Stimulated activated naive CD8-positive, alpha-beta T cell treated with anti-CD3 and anti-CD28 coated beads, Interleukin-15, Interleukin-2, amounts not matched to agents 100 U/mL and 50 U/mL, for 24 hours (primary cell): ENCODE data around the gene LRRC45.
A peak's percentile ranks its signal among the peaks of the same experiment; 100 is the strongest.

Experiments used
- ATAC-seq: fragments of 150-1000 bp; cut with Tn5 transposase; one replicate; pipeline ENCODE4 v1.10.0; 2021
- DNase-seq: peaks from one replicate; pipeline ENCODE4 v3.0.0; 2021

LRRC45 gene

DNA sequence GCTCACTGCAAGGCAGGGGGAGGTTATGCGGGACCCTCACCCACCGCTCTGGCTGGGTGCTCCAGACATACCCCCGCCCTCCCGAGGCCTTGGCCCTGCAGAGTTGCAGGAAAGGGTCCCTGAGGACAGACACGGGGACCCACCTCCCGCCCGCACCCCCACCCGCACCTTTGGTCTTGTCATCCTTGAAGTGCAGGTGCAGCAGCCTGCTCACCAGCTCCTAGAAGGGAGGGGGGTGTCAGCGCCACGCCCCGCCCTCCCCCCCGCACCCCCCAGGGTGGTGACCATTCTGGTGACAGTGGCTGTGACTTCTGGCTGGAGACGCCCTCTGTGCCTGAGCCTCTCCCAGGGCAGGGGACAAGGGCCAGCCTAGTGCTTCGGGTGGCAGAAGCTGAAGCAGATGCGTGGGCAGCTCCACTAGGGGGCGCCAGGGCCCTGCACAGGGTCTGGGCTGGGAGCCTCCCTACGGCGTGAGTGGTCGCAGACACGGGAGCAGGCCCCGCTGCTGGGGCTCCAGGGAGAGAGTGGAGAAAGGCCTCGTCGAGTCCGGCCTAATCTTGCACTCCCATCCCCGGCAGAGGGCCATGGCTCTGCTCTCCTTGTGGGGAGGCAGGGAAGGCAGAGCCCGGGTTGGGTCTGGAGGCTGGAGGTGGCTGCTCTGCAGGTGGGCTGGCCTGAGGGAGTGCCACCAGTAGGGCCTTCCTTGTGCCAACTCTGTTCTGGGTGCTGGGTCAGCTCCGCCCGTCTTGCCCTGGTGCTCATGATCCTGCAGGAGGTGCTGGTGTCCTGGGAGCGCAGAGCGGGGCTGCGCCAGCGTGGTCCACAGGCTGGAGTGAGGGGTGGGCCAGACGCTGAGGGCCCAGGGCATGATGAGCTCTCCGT, 3.2 kb upstream of the LRRC45 start:
- ATAC-seq (no peak), DNase-seq (peak; percentile 88)

DNA sequence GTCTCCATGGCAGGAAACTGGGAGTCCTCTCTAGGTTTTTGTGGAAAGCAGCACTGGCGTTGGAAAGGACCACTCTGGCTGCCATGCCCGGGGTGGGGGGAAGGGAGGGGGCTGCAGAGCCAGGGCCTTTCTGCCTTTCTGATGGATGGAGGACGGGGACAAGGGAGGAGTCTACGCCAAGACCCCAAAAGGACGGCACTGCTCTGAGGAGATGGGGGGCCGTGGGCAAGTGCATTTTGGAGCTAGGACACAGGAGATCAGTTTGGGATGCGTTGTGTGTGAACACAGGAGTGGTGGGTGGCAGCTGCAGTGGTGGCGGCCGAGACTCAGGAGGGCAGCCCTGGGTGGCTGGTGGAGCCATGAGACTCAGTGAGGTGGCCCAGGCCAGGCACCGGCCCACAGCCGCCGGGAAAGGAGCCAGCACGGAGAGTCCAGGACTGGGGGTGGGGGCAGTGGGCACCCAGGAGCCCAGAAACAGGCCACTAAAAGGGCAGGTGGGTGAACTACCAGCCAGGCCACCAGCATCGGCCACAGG, 2.5 kb upstream of the LRRC45 start:
- DNase-seq: no peak
- no peak for ATAC-seq

DNA sequence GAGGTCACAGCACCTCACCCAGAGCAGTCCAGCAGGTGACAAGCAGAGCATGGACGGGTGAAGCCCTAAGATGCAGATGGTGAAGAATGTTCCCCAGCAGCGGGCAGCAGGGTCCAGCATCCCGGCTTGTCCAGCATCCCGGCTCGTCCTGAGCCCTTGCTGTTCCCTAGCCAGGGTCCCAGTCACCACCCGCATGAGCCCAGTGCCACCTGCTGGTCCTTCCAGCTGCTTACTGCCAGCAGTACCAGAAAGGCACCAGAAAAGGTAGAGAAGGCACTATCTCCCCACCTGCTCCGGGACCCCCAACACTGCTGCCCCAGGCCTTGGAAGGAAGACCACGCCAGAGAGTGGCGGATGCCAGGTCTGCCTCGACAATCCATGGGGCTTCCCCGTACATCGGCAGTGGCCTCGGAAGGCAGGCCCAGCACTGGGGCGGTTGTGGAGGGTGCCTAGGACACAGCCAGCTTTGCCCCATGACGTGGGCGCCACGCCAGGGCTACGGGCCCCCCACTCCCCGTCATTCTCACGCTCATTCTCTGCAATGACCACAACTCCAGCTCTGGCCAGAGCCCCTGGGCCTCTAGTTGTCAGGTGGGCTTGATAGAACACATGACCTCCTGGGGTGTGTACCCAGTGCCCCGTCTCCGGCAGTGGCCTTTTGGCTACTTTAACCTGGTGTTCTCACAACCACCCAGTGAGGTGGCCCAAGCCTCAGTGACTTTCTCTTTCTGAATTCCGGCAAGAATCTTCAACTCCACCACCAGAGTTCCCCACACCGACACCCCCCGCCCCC, 1.8 kb upstream of the LRRC45 start:
- ATAC-seq (no peak), DNase-seq (peak; percentile 65)

DNA sequence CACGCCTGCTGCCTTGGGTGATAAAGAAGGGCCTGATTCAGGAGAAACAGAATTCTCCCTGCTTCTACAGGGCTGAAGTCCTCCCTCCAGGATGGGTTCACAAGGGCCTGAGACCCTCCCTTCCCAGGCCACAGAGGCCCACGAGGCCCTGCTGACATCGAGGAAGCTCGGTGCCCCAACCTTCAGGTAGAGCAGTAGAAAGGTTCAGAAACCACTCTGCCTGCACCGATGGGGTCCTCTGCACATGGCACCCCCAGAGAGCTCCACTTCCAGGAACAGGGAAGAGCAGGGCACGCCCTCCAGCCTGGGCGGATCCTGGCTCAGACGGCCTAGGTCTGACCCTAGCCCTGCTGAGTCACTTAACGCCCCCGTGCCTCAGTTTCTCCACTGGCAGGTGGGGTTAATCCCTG, 1.2 kb upstream of the LRRC45 start:
- DNase-seq (no peak), ATAC-seq (no peak)

DNA sequence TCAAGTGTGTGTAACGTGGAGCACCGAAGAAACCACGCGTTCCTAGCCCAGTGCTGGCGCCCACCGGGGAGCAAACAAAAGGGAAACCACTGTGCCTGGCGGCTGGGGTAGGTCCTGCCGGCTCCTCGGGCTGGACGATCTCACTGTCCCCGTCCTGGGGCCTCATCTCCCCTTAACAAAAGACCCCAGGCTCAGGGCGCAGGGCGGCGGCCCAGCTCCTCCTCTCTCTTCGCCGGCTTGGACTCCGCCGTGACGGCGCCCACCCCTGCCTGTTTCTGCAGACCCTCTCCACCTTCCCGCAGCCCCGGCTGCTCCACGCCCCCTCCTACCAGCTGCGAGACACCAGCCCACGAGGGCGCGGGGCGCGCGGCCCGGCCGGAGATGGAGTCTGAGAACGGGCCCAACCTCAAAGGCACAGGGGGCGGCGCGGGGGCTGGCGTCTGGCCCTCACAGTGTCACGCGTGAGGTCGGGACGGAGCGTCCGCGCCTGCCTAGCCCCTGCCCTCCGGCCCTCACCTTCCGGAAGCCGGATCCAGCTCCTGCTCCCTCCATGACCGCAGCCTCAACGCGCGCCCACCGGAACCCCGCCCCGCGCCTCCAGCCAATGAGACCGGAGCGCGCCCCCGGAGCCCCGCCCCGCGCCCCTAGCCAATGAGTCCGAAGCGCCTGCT, 660 bp upstream of the LRRC45 start, which contains the start of gene CENPX:
Gene CENPX (minus strand): TSS at position 569 of the 671 bp plus-strand sequence. CDS start 17 bp downstream, at position 552.
- ATAC-seq (no peak), DNase-seq (no peak)

DNA sequence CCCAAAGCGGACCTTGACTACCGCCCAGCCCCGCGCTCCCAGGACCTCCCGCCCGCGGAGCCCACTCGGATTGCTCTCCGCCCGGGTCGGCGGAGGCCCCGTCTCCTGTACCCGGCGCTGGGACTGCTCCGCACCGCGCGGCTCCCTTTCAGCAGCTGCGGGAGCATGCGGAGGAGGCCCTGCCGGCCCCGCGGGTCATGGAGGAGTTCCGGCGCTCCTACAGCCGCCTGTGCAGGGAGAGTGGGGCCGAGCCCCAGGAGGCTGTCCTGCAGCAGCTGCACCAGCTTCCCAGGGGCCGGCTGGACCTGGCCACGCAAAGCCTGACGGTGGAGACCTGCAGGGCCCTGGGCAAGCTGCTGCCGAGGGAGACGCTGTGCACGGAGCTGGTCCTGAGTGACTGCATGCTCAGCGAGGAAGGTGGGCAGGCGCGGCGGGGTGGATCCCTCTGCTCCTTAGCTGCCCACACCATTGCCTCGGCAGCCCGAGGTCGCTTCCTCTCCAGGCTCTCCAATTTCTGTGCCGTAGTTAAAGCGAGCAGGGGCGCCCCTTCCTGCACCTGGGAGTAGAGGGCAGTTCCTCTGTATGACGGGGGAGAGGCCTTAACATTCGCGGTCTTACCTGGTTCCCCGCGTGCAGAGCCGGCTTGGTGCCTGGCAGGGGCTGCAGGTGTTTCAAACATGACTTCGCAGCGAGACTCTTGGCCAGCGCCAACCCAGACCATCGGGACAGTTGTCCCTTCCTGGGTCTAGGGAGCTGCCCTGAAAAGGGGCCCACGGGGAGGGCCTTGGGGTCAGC, 539 bp downstream of the LRRC45 start:
- ATAC-seq: no peak
- peak; percentile 49 for DNase-seq

DNA sequence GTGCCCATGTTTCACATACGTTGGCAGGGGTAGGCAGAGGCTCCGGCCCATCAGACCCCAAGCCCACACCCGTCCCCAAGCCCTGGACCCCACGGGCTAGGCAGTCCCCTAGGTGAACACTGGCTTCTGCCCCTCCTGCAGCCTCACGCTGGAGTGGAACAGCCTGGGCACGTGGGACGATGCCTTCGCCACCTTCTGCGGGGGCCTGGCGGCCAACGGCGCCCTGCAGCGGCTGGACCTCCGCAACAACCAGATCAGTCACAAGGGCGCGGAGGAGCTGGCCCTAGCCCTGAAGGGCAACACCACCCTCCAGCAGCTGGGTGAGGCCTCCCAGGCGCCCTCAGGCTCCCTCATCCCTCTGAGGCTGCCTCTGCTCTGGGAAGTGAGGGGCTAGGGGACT, 1.8 kb downstream of the LRRC45 start:
- ATAC-seq (no peak), DNase-seq (no peak)

DNA sequence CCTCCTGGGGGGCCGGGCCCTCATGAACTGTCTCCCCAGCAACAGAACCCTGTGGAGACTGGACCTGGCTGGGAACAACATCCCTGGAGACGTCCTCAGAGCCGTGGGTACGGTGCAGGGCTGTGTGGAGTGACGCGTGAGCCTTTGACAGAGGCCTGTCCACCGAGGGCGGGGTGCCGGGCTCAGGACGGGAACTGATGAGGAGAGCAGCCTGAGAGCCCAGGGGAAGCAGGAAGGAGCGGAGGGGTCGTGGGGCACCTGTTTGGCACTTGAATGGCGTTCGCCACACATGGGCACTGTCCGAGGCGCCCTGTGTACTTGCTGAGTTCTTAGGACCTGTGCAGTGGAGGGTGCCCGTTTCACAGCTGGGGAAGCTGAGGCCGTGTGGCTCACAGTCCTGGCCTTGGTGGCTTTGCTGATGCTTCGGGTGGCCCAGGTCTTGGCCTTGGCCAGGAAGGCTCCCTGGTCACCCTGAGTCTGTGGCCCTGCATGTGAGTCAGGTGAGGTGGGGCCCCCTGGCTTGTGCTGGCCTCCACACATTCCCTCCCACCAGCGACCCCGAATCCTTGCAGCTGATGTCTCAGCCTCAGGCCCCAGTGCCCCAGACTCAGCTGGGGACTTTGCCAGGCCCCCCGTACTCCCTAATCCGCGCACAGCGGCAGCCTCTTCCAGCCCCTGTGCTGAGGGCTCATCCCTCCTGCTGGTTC, 2.4 kb downstream of the LRRC45 start:
- ATAC-seq (no peak), DNase-seq (no peak)

DNA sequence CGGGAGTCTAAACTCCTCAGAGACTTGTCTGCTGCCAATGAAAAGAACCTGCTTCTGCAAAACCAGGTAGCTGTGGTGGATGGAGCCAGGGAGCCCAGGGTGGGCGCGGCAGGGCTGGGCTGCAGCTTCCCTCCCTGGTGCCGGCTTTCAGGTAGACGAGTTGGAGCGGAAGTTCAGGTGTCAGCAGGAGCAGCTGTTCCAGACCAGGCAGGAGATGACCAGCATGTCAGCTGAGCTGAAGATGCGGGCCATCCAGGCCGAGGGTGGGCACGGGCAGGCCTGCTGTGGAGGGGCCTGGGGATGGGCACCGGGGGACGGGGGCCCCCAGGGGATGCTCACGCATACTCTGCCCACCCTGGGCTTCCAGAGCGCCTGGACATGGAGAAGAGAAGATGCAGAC, 5.1 kb downstream of the LRRC45 start:
- no peak for DNase-seq
- no peak for ATAC-seq

DNA sequence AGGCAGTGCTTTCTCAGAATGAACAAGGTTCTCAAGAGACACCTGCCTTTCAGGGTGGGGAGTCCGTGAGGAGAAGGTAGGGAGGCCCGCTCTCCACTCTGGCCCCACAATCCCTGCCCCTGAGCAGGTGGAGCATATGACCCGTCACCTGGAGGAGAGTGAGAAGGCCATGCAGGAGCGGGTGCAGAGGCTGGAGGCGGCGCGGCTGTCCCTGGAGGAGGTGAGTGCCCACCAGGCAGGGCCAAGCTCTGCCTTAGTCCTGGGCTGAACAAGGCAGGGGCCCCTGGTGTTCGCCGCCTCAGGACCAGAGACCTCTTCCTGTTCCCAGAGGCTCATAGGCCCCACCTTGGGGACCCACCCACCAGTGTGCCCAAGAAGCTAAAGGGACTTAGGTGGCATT, 5.9 kb downstream of the LRRC45 start:
- DNase-seq (no peak), ATAC-seq (no peak)

DNA sequence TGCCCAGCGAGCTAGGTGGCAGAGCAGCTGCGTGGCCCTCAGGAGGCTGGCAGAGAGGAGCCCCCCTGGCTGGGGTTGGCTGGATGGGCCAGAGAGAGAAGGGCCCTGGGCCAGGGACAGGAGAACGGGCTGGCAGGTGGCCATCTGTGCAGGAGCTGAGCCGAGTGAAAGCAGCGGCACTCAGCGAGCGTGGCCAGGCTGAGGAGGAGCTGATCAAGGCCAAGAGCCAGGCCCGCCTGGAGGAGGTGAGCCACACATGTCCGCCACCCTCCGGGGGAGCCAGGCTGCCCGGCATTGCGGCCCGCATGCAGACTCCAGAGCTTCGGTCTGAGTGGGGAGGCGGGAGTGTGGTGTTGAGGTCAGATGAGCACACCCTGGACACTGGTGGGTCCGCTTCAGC, 6.3 kb downstream of the LRRC45 start:
- ATAC-seq (no peak), DNase-seq (no peak)

DNA sequence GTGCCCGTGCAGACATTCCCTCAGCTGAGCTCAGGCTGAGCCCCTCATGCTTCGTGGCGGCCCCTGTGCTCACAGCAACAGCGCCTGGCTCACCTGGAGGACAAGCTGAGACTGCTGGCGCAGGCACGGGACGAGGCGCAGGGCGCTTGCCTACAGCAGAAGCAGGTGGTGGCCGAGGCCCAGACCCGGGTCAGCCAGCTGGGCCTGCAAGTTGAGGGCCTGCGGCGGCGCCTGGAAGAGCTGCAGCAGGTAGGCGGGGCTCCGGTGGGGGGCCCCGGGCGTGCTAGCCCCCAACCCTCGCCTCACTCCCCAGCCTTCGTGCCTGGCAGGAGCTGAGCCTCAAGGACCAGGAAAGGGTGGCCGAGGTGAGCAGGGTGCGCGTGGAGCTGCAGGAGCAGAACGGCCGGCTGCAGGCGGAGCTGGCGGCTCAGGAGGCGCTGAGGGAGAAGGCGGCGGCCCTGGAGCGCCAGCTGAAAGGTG, 6.9 kb downstream of the LRRC45 start:
- ATAC-seq (no peak), DNase-seq (no peak)

DNA sequence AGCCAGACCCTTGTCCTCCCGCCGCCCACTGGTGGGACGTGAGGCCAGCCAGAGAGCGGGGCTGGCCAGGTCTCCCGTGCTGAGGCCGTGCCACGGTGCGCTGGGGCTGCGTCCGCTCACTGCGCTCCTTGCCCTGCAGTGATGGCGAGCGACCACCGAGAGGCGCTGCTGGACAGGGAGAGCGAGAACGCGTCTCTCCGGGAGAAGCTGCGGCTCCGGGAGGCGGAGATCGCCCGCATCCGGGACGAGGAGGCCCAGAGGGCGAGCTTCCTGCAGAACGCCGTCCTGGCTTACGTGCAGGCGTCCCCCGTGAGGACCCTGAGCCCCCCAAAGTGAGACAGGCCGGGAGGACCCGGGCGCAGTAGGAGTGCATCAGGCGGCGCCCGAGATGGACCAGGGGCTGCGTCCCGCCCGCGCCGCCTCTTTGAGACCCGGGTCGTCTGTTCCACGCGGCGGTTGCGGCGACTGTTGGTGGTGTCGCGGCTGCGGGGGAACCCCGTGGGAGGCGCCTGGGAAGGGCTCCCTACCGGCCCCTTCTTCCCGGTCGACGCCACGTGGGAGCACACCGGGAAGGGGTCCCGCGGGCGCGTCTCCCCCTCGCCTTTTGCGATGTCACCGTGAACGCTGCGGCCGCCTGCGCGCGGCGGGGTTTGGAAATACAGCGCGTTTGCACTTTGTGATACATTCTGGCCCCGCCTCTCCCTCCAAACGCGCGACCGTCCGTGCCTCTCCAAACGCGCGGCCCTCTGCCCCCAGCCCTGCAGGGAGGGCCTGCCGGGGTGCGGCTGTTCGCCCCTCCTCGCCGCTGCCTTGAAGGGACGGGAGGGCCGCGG, 7.6 kb downstream of the LRRC45 start:
- DNase-seq: peak; percentile 87
- peak; percentile 61 for ATAC-seq

DNA sequence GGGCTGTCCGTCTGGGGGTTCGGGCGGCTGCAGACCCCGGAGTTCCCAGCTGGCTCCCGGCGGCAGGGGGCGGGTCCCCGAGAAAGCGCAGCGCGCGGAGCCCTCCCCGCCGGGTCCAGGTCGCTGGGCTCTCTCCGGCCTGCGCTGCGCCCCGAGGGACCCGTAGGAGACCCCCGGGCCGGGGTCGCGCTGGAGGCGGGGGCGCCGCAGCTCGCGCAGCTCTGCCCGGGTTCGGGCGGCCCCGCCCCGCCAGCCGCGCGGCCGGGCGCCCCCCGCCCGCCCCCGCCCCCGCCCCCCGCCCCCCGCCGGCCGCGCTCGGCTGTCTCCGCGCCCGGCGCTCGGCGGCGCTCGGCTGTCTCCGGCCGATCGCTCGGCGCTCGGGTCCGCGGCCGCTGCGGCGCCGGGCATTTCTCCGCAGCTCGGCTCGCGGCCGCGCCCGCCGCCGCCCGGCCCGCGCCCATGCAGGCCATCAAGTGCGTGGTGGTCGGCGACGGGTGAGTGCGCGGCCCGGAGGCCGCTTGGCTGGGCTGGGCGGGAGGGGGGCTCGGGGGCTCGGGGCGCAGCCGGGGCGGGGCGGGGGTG, 8.3 kb downstream of the LRRC45 start, which contains the start of gene RAC3:
Gene RAC3 (plus strand): TSS at position 376 of the 582 bp plus-strand sequence. CDS start 84 bp downstream, at position 460.
- peak; percentile 31 for DNase-seq
- peak; percentile 10 for ATAC-seq

DNA sequence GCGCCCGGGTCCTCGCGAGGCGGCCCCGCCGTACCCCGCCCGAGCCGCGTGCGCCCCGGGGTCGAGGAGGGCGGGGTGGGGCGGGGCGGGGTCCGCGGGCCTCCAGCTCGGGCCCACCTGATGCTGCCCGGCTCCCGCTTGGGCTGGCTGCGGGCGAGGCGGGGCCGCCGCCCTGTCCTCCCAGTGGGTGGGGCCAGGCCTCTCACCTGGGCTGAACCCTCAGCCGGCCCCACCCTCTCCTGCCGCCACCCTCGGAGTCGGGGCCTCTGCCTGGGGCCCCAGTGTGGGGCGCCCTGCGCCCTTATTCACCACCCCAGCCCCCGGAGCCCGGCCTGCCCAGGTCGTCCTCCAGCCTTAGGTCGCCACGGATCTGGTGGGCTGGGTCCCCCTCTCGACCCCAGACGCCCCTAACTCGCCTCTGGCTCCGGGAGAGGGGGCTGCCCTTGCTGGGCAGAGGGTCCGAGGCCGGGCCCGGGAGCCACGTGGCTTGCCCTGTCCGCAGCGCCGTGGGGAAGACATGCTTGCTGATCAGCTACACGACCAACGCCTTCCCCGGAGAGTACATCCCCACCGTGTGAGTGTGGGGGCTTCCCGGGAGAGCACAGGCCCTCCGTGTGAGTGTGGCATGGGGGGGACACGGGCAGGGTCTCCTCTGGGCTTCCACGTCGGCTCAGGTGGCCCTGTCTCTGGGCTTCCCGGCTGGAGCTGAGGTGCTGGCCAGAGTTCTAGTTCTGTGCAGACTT, 9.0 kb downstream of the LRRC45 start:
- DNase-seq: peak; percentile 49
- ATAC-seq: peak; percentile 30

DNA sequence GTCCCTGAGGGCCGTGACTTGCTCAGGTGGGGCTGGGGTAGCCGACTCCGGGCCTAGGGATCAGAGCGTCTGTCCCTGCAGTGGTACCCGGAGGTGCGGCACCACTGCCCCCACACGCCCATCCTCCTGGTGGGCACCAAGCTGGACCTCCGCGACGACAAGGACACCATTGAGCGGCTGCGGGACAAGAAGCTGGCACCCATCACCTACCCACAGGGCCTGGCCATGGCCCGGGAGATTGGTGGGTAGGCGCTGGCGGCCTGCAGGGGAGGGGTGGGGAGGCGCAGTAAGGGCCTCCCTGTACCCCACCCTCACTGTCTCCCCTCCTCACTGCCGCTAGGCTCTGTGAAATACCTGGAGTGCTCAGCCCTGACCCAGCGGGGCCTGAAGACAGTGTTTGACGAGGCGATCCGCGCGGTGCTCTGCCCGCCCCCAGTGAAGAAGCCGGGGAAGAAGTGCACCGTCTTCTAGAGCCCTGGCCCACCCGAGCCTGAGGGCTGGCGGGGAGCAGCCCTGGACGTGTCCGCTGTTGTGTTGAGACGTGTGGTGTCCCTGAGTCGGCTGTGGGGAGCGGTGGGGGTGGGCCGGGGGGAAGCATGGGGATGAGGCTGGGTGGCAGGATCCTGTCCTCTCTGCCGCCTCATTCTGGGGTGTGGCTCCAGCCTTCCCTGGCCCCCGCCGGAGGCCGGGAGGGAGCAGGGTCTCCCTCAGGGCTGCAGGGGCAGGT, 10.4 kb downstream of the LRRC45 start:
- no peak for DNase-seq
- no peak for ATAC-seq

DNA sequence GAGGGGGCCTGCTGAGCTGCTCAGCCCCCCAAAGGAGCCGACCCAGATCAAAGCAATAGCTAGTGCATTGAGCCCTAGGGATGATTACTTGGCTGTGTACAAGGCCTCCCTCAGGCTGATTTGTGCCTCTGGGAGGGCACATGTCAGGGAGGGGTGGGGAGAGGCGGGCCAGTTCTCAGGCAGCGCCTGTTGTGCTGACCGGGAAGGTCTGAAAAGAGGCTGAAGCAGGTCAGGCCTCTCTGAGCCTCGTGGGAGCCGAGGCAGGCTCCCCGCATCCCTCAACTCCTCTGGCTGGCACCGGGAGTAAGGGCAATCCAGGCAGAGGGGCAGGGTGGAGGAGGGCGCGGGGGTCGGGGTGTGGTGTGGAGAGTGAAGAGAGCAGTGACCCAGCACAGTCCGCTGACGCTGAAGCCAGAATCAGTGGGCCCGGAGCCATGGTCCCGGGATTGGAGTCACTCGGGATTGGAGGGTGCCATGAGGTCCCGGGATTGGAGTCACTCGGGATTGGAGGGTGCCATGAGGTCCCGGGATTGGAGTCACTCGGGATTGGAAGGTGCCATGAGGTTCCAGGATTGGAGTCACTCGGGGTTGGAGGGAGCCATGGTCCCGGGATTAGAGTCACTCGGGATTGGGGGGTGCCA, 11.4 kb downstream of the LRRC45 start:
- ATAC-seq: no peak
- no peak for DNase-seq
